Ramos (cell line): ENCODE results near the gene GAS6.

ENCODE experiments used
- in situ Hi-C: fragments of 300-500 bp; cut with MboI; formaldehyde crosslinking; loops from one replicate; pipeline ENCODE4 v1.14.3; 2022; ENCODE audit warnings: low sequenced_read_pairs; ENCODE audit not compliant: unreplicated experiment

GAS6 gene

GRCh38 chr13:113854238-113855011 lies 9.5 kb downstream of the GAS6 start:
- in situ Hi-C loops: no loop called here

- in situ Hi-C loops: no loop called here
These were observed 10.2 kb downstream of the GAS6 start for GRCh38 chr13:113853518-113854237.

- in situ Hi-C loops: no loop called here
These were observed 11.0 kb downstream of the GAS6 start for GRCh38 chr13:113852536-113853517.

GRCh38 chr13:113851826-113852535 lies 11.9 kb downstream of the GAS6 start:
- in situ Hi-C loops: no loop called here

- in situ Hi-C loops: no loop called here
These were observed 12.4 kb downstream of the GAS6 start for GRCh38 chr13:113851480-113851803.

GRCh38 chr13:113850722-113851479 lies 13.0 kb downstream of the GAS6 start:
- in situ Hi-C loops: no loop called here

- in situ Hi-C loops: no loop called here
These were observed 13.7 kb downstream of the GAS6 start for GRCh38 chr13:113849981-113850721.

GRCh38 chr13:113849546-113849945 lies 14.3 kb downstream of the GAS6 start:
- in situ Hi-C loops: no loop called here

GRCh38 chr13:113848431-113849260 lies 15.2 kb downstream of the GAS6 start:
- in situ Hi-C loops: no loop called here

- in situ Hi-C loops: no loop called here
These were observed 15.9 kb downstream of the GAS6 start for GRCh38 chr13:113848020-113848419.

GRCh38 chr13:113846636-113847318 lies 17.1 kb downstream of the GAS6 start:
- in situ Hi-C loops: no loop called here

- in situ Hi-C loops: no loop called here
These were observed 17.9 kb downstream of the GAS6 start for GRCh38 chr13:113845723-113846635.

- in situ Hi-C loops: no loop called here
These were observed 18.8 kb downstream of the GAS6 start for GRCh38 chr13:113845055-113845454.

- in situ Hi-C loops: no loop called here
These were observed 19.9 kb downstream of the GAS6 start for GRCh38 chr13:113843864-113844556.

- in situ Hi-C loops: no loop called here
These were observed 20.7 kb downstream of the GAS6 start for GRCh38 chr13:113843063-113843654.
